ENCODE results near the gene ZDHHC3. TPM values are rescaled to one million over a fixed set of nuclear protein-coding genes. Genes with fewer than 3 reads are reported as not detected.

ZDHHC3 gene
- 35.4 to 41.7 TPM (median 38.3 TPM) in 5 replicates for total RNA-seq (2022; extraction: Qiagen RNA extraction; ENCODE audit: low read depth)

GRCh38 chr3:44976002-44976815, at the start of gene ZDHHC3, which contains the start of gene EXOSC7:
ZDHHC3 (minus strand) TSS chr3:44976174; CDS start chr3:44959436, 16,738 bp downstream.
EXOSC7 (plus strand) TSS chr3:44976244; CDS start chr3:44976278, 34 bp downstream.

Other genes starting within 250 kb of the ZDHHC3 start
- not detected in 5 replicates for gene ZNF501, start 246.5 kb downstream of the ZDHHC3 start, total RNA-seq (2022; extraction: Qiagen RNA extraction; ENCODE audit: low read depth)
- gene KIAA1143, start 214.6 kb downstream of the ZDHHC3 start, total RNA-seq (2022; extraction: Qiagen RNA extraction; ENCODE audit: low read depth), result 12.9 to 19.6 TPM (median 14.7 TPM) in 5 replicates
- gene KIF15, start 214.4 kb downstream of the ZDHHC3 start, total RNA-seq (2022; extraction: Qiagen RNA extraction; ENCODE audit: low read depth), result 8.0 to 12.3 TPM (median 9.3 TPM) in 5 replicates
- gene TMEM42, start 114.3 kb downstream of the ZDHHC3 start, total RNA-seq (2022; extraction: Qiagen RNA extraction; ENCODE audit: low read depth), result 6.5 to 11.1 TPM (median 10.6 TPM) in 5 replicates
- 0.10 to 0.17 TPM in 2 of 5 replicates, not detected in the others for gene TGM4, start 101.6 kb downstream of the ZDHHC3 start, total RNA-seq (2022; extraction: Qiagen RNA extraction; ENCODE audit: low read depth)
- 43.0 to 50.3 TPM (median 48.4 TPM) in 5 replicates for gene EXOSC7, start 70 bp upstream of the ZDHHC3 start, total RNA-seq (2022; extraction: Qiagen RNA extraction; ENCODE audit: low read depth)
- 0.25 TPM in 1 of 5 replicates, not detected in the others for gene CLEC3B, start 50.1 kb upstream of the ZDHHC3 start, total RNA-seq (2022; extraction: Qiagen RNA extraction; ENCODE audit: low read depth)
- gene CDCP1, start 170.2 kb upstream of the ZDHHC3 start, total RNA-seq (2022; extraction: Qiagen RNA extraction; ENCODE audit: low read depth), result 11.5 to 13.6 TPM (median 12.8 TPM) in 5 replicates